Stimulated activated CD4-positive, alpha-beta T cell treated with anti-CD3 and anti-CD28 coated beads, Interleukin-4, amount 100 ng/mL, for 1 hour (primary cell): Measurements from ENCODE around the gene SLC16A8.
"Not testable (repeated sequence)": the region's sequence is repeated elsewhere in the genome, so short reads cannot be mapped to it uniquely, and the experiment has no call there.

Source experiments
- DNase-seq: peaks from one replicate; pipeline ENCODE4 v3.0.0-alpha.2; 2020

SLC16A8 gene

GRCh38 chr22:38083931-38084631 is at the start of gene SLC16A8:
SLC16A8 (minus strand) TSS chr22:38084184; CDS start chr22:38082873, 1,311 bp downstream.
- DNase-seq, result no peak

GRCh38 chr22:38133331-38133730 is 49.3 kb upstream of the SLC16A8 start:
- no peak for DNase-seq

GRCh38 chr22:38132794-38133193 is 48.8 kb upstream of the SLC16A8 start:
- DNase-seq, result no peak

- DNase-seq, result no peak
Measured at GRCh38 chr22:38132136-38132535, 48.2 kb upstream of the SLC16A8 start.

GRCh38 chr22:38131399-38131798 is 47.4 kb upstream of the SLC16A8 start:
- DNase-seq, result no peak

- DNase-seq, result no peak
Measured at GRCh38 chr22:38129856-38130255, 45.9 kb upstream of the SLC16A8 start.

DNA sequence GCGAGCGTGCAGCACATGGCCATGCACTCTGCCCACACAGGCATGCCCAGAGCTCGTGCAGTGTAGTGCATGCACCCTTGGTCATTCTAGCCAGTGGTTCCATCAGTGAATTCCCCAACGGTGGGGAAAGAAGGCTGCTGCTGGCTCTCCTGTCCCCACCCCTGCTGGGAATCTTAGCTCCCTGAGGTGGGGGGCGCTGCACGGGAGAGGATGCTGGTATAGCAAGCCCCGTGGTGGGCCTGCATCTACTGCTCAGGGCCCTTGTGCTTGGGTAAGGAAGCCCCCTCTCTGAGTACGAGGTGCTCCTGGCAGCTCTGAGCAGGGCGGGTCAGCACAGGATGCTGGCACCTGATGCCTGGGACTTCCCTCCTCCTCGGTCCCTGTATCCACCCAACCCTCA is 45.0 kb upstream of the SLC16A8 start:
- DNase-seq, result no peak

GRCh38 chr22:38127869-38128268 is 43.9 kb upstream of the SLC16A8 start:
- no peak for DNase-seq

GRCh38 chr22:38126928-38127668 is 43.1 kb upstream of the SLC16A8 start:
- DNase-seq, result no peak

DNA sequence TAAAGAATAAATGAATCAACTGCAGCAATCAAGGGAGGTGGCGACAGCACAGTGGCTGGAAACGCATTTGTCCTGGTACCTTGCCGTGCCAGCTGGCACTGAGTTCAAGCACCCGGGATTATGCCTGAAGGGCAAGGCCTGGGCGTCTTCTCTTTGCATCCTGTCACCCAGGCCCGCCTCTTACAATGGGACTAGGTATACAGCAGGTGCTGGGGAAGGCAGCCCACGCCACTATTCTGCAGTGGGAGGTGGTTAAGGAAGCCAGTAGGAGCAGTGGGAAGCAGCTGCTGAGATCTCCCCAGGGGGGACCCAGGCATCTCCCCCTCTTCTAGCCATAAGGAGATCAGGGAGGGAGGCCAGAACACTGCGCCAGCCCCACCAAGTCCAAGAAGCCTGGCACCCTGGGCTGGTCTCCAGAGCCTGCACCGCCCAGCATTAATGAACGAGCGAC is 41.8 kb upstream of the SLC16A8 start:
- no peak for DNase-seq

- DNase-seq, result no peak
Measured at GRCh38 chr22:38125038-38125610, 41.1 kb upstream of the SLC16A8 start.

GRCh38 chr22:38124236-38124974 is 40.4 kb upstream of the SLC16A8 start:
- no peak for DNase-seq

- no peak for DNase-seq
Measured at GRCh38 chr22:38122616-38123015, 38.6 kb upstream of the SLC16A8 start.

GRCh38 chr22:38120359-38121110 is 36.6 kb upstream of the SLC16A8 start:
- DNase-seq, result no peak

DNA sequence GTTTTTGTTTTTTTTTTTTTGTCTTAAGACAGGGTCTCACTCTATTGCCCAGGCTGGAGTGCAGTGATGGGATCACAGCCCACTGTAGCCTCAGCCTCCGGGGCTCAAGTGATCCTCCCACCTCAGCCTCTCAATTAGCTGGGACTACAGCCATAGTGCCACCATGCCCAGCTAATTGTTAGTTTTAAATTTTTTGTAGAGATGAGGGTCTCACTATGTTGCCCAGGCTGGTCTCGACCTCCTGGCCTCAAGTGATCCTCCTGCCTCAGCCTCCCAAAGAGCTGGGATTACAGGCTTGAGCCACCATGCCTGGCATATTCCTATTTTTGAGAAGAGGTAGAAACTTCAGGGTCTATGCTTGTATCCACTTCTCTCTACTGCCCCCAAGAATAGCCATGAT is 34.8 kb upstream of the SLC16A8 start:
- DNase-seq, result not testable (repeated sequence)

- no peak for DNase-seq
Measured at GRCh38 chr22:38118182-38118581, 34.2 kb upstream of the SLC16A8 start.

GRCh38 chr22:38117556-38117955 is 33.6 kb upstream of the SLC16A8 start:
- not testable (repeated sequence) for DNase-seq

- no peak for DNase-seq
Measured at GRCh38 chr22:38115423-38116205, 31.6 kb upstream of the SLC16A8 start.

GRCh38 chr22:38114484-38115398 is 30.8 kb upstream of the SLC16A8 start:
- DNase-seq, result peak; percentile 80

GRCh38 chr22:38112381-38112780 is 28.4 kb upstream of the SLC16A8 start:
- no peak for DNase-seq
